IMR-90 (cell line): ENCODE data around the gene HENMT1. TPM values are rescaled to one million over a fixed set of nuclear protein-coding genes. Genes with fewer than 3 reads are reported as not detected.

Experiments used
- ATAC-seq: fragments of 200-7000 bp; cut with Tn5 transposase; 2 replicates; pipeline ENCODE4 v1.9.1; 2020; ENCODE audit warnings: low read depth, mild to moderate bottlenecking, moderate library complexity
- BruUV-seq: library from RNA; stranded (reverse); fragments of 400-500 nt; replicated peaks from 2 replicates; lab custom pipeline; 2021; lab: Mats Ljungman, UMichigan
- CTCF ChIA-PET: fragments of 300-600 bp; formaldehyde crosslinking; extraction: SDS; loops from one replicate; lab custom pipeline; 2021; ENCODE audit warnings: antibody characterized with exemption; lab: Yijun Ruan, JAX
- POLR2A ChIA-PET: fragments of 300-600 bp; sonication (Branson Sonifier 250); formaldehyde crosslinking; loops from one replicate; lab custom pipeline; 2022; ENCODE audit warnings: antibody characterized with exemption; ENCODE audit not compliant: unreplicated experiment; lab: Charles Lee
- DNase-seq: peaks from one replicate; pipeline ENCODE4 v3.0.0; 2013
- H2AFZ ChIP-seq: replicated peaks from 2 replicates; pipeline ENCODE3; 2013; ENCODE audit warnings: low read length, mild to moderate bottlenecking; ENCODE audit not compliant: poor library complexity
- H2AK5ac ChIP-seq: 2 replicates; pipeline ENCODE4 v1.6.1; 2013; ENCODE audit warnings: low read depth, low read length, inconsistent platforms
- H2AK9ac ChIP-seq: replicated peaks from 2 replicates; pipeline ENCODE3; 2013; ENCODE audit warnings: mild to moderate bottlenecking, low read depth, low read length, moderate library complexity; ENCODE audit not compliant: poor library complexity
- H2BK120ac ChIP-seq: 2 replicates; pipeline ENCODE4 v1.6.1; 2013; ENCODE audit warnings: low read depth, low read length, inconsistent platforms
- H2BK15ac ChIP-seq: 3 replicates; pipeline ENCODE4 v1.6.1; 2013; ENCODE audit warnings: low read depth, low read length, inconsistent platforms
- H2BK20ac ChIP-seq: 2 replicates; pipeline ENCODE4 v1.6.1; 2013; ENCODE audit warnings: low read depth, mild to moderate bottlenecking, inconsistent platforms, low read length, moderate library complexity
- H2BK5ac ChIP-seq: 2 replicates; pipeline ENCODE4 v1.6.1; 2013; ENCODE audit warnings: mild to moderate bottlenecking, low read depth, low read length, inconsistent platforms; ENCODE audit not compliant: poor library complexity, severe bottlenecking
- H3K14ac ChIP-seq: replicated peaks from 2 replicates; pipeline ENCODE4 v1.6.1; 2013; ENCODE audit warnings: low read depth, low read length, inconsistent platforms
- H3K18ac ChIP-seq: 2 replicates; pipeline ENCODE4 v1.6.1; 2013; ENCODE audit warnings: low read depth, low read length, control low read depth
- H3K23ac ChIP-seq: 2 replicates; pipeline ENCODE4 v1.6.1; 2013; ENCODE audit warnings: low read depth, low read length, inconsistent platforms
- H3K27ac ChIP-seq: 2 replicates; pipeline ENCODE4 v1.5.1; 2013; ENCODE audit warnings: mild to moderate bottlenecking, control low read depth, low read length; ENCODE audit not compliant: insufficient read depth
- H3K27me3 ChIP-seq: 2 replicates; pipeline ENCODE4 v1.6.1; 2013; ENCODE audit warnings: low read length; ENCODE audit not compliant: control insufficient read depth, insufficient read depth
- H3K36me3 ChIP-seq: 2 replicates; pipeline ENCODE4 v1.6.1; 2013; ENCODE audit warnings: low read length, mixed read lengths; ENCODE audit not compliant: control insufficient read depth, insufficient read depth
- H3K4ac ChIP-seq: 2 replicates; pipeline ENCODE4 v1.6.1; 2013; ENCODE audit warnings: low read depth, low read length, inconsistent platforms
- H3K4me1 ChIP-seq: 2 replicates; pipeline ENCODE4 v1.6.1; 2013; ENCODE audit warnings: low read length, mixed read lengths; ENCODE audit not compliant: control insufficient read depth, insufficient read depth
- H3K4me2 ChIP-seq: 2 replicates; pipeline ENCODE4 v1.6.1; 2013; ENCODE audit warnings: low read depth, mild to moderate bottlenecking, control low read depth, low read length, moderate library complexity
- H3K4me3 ChIP-seq: 2 replicates; pipeline ENCODE4 v1.5.1; 2013; ENCODE audit warnings: low read depth, mild to moderate bottlenecking, control low read depth, low read length, moderate library complexity; ENCODE audit not compliant: insufficient read depth
- H3K56ac ChIP-seq: 2 replicates; pipeline ENCODE4 v1.6.1; 2013; ENCODE audit warnings: low read length, inconsistent platforms; ENCODE audit not compliant: insufficient read depth; ENCODE audit errors: extremely low read depth
- H3K79me1 ChIP-seq, 2 experiments: 2 replicates each; pipeline ENCODE4 v1.6.1; 2013; ENCODE audit warnings: low read length in 2 of 2, inconsistent platforms in 1 of 2, low read depth in 1 of 2
- H3K9ac ChIP-seq: 2 replicates; pipeline ENCODE4 v1.6.1; 2013; ENCODE audit warnings: low read depth, low read length, control low read depth
- H3K9me1 ChIP-seq: 2 replicates; pipeline ENCODE4 v1.6.1; 2013; ENCODE audit warnings: low read length, inconsistent platforms; ENCODE audit not compliant: insufficient read depth
- H3K9me3 ChIP-seq: 2 replicates; pipeline ENCODE4 v1.6.1; 2013; ENCODE audit warnings: low read length; ENCODE audit not compliant: control insufficient read depth, insufficient read depth
- H4K20me1 ChIP-seq: 2 replicates; pipeline ENCODE4 v1.6.1; 2013; ENCODE audit warnings: low read length, inconsistent platforms; ENCODE audit not compliant: insufficient read depth
- H4K5ac ChIP-seq: 2 replicates; pipeline ENCODE4 v1.6.1; 2013; ENCODE audit warnings: mild to moderate bottlenecking, low read depth, low read length, control low read depth
- H4K8ac ChIP-seq, 2 experiments: 2 replicates each; pipeline ENCODE4 v1.6.1; 2013; ENCODE audit warnings: low read depth in 2 of 2, low read length in 2 of 2, control low read depth in 1 of 2, inconsistent platforms in 1 of 2
- H4K91ac ChIP-seq: 2 replicates; pipeline ENCODE4 v1.6.1; 2013; ENCODE audit warnings: low read depth, low read length, inconsistent platforms; ENCODE audit not compliant: insufficient read depth
- BHLHE40 ChIP-seq: fragments of 150-350 bp; IDR thresholded peaks from 2 replicates; pipeline ENCODE4 v1.6.1; 2016; ENCODE audit warnings: mild to moderate bottlenecking, low read depth, low read length
- CEBPB ChIP-seq: IDR thresholded peaks from 2 replicates; pipeline ENCODE4 v1.6.1; 2012; ENCODE audit warnings: low read depth, low read length, improper control_type of control experiment
- CHD1 ChIP-seq: IDR thresholded peaks from 2 replicates; pipeline ENCODE4 v1.6.1; 2012; ENCODE audit warnings: low read depth, low read length, improper control_type of control experiment
- FOS ChIP-seq: fragments of 150-350 bp; IDR thresholded peaks from 2 replicates; pipeline ENCODE4 v1.6.1; 2016; ENCODE audit warnings: low read depth, low read length
- MAFK ChIP-seq: IDR thresholded peaks from 2 replicates; pipeline ENCODE4 v1.6.1; 2012; ENCODE audit warnings: low read depth, low read length, improper control_type of control experiment
- MAZ ChIP-seq: IDR thresholded peaks from 2 replicates; pipeline ENCODE4 v1.6.1; 2012; ENCODE audit warnings: low read depth, mild to moderate bottlenecking, low read length, improper control_type of control experiment, moderate library complexity, borderline replicate concordance
- MXI1 ChIP-seq: IDR thresholded peaks from 2 replicates; pipeline ENCODE4 v1.6.1; 2012; ENCODE audit warnings: low read depth, mild to moderate bottlenecking, low read length, moderate library complexity, borderline replicate concordance
- POLR2A ChIP-seq: IDR thresholded peaks from 2 replicates; pipeline ENCODE4 v1.6.1; 2012; ENCODE audit warnings: mild to moderate bottlenecking, low read depth, low read length
- RAD21 ChIP-seq: IDR thresholded peaks from 2 replicates; pipeline ENCODE4 v1.6.1; 2012; ENCODE audit warnings: low read length, improper control_type of control experiment
- RCOR1 ChIP-seq: IDR thresholded peaks from 2 replicates; pipeline ENCODE4 v1.6.1; 2012; ENCODE audit warnings: mild to moderate bottlenecking, low read length, improper control_type of control experiment; ENCODE audit not compliant: insufficient replicate concordance
- RFX5 ChIP-seq: IDR thresholded peaks from 2 replicates; pipeline ENCODE4 v1.8.0; 2012; ENCODE audit warnings: low read depth, mild to moderate bottlenecking, low read length, moderate library complexity
- SMC3 ChIP-seq: fragments of 150-350 bp; IDR thresholded peaks from 2 replicates; pipeline ENCODE4 v1.6.1; 2016; ENCODE audit warnings: low read depth, mild to moderate bottlenecking, antibody characterized with exemption, low read length, moderate library complexity
- WGBS, 2 experiments: methylation state at CpG; one replicate each; pipeline versions ENCODE4 v1.1.5 to v1.1.7; 2013; ENCODE audit warnings: missing lambda C conversion rate in 2 of 2; ENCODE audit not compliant: insufficient read length in 1 of 2; ENCODE audit errors: extremely low coverage in 2 of 2; 5-methylcytosine and 5-hydroxymethylcytosine counted together
- dilution Hi-C: fragments of 300-500 bp; cut with HindIII; formaldehyde crosslinking; loops from one replicate; pipeline ENCODE4 v1.14.3; 2018; ENCODE audit warnings: low sequenced_read_pairs; ENCODE audit not compliant: unreplicated experiment
- in situ Hi-C: fragments of 300-500 bp; cut with MboI; formaldehyde crosslinking; loops from 3 replicates; pipeline ENCODE4 v1.14.3; 2019; ENCODE audit warnings: low sequenced_read_pairs, inconsistent platforms, mixed read lengths
- intact Hi-C: fragments of 100-400 bp; cut with micrococcal nuclease; formaldehyde crosslinking; loops from 2 replicates; pipeline ENCODE4 v1.10.0; 2022
- polyA plus RNA-seq, 3 experiments: library from polyadenylated mRNA; depleted of rRNA; stranded (reverse); fragments of >200 nt; gene quantifications; 2 replicates each; pipeline ENCODE4 v1.2.3, GENCODE V29; 2012; ENCODE audit warnings: low replicate concordance in 1 of 3
- total RNA-seq: library from RNA; depleted of rRNA; stranded (reverse); fragments of >200 nt; gene quantifications from 2 replicates; pipeline ENCODE4 v1.2.3, GENCODE V29; 2012
- TF ChIP-seq, protein P1 (sequence below): conservative IDR thresholded peaks from 2 replicates; pipeline ENCODE4 v1.5.1; 2012; ENCODE audit warnings: mild to moderate bottlenecking, low read depth, low read length, improper control_type of control experiment
- TF ChIP-seq, protein P2 (sequence below): fragments of 150-350 bp; IDR thresholded peaks from 2 replicates; pipeline ENCODE4 v1.6.1; 2016; ENCODE audit warnings: low read depth, mild to moderate bottlenecking, low read length, moderate library complexity, borderline replicate concordance

Gene HENMT1
- total and polyA plus RNA-seq, 2 of the 4 experiments (the other 2 are of a cell fraction): 0.54 to 0.67 TPM

DNA sequence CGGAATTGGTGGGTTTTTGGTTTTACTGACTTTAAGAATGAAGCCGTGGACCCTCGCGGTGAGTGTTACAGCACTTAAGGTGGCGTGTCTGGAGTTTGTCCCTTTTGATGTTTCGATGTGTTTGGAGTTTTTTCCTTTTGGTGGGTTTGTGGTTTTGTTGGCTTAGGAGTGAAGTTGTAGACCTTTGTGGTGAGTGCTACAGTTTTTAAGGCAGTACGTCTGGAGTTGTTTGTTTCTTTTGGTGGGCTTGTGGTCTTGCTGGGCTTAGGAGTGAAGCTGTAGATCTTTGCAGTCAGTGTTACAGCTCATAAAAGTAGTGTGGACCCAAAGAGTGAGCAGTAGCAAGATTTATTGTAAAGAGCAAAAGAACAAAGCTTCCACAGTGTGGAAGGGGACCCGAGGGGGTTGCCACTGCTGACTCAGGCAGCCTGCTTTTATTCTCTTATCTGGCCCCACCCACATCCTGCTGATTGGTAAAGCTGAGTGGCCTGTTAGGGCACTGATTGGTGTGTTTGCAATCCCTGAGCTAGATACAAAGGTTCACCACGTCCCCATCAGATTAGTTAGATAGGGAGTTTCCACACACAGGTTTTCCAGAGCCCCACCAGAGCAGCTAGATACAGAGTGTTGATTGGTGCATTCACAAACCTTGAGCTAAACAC, 20.9 kb downstream of the HENMT1 start:
- Histone ChIP-seq H3K27me3 (no peaks in the 10 kb centered on the region), H2AK9ac (no peak overlapping the region), H3K9ac (no peak overlapping the region), H3K4me1 (no peaks in the 10 kb centered on the region), H2BK20ac (no peak overlapping the region), H3K79me1 (no peaks in the 10 kb centered on the region), H3K4ac (no peak overlapping the region), H3K14ac (no peak overlapping the region), H2BK15ac (no peak overlapping the region), H3K56ac (no peak overlapping the region), H2BK120ac (no peak overlapping the region), H3K9me3 (no peaks in the 10 kb centered on the region), H3K27ac (no peak overlapping the region), H4K20me1 (no peaks in the 10 kb centered on the region), H3K4me2 (no peak overlapping the region), H3K9me1 (no peaks in the 10 kb centered on the region), H4K5ac (no peak overlapping the region), H4K91ac (no peak overlapping the region), H2AK5ac (no peak overlapping the region), H3K36me3 (peaks cover 2% of the 10 kb centered on the region), H3K23ac (no peak overlapping the region), H3K4me3 (no peak overlapping the region), H2AFZ (no peak overlapping the region), H3K18ac (no peak overlapping the region), H4K8ac (no peak overlapping the region), H2BK5ac (no peak overlapping the region)
- intact Hi-C loops: loop anchor here (10.0 kb wide), 2 partner anchors 425 to 855 kb away; no protein-coding TSS in a partner anchor
- dilution Hi-C loops: no loop called here
- WGBS, 2 experiments: no CpG with 5 or more reads among the region's 9 CpGs
- CTCF ChIA-PET: no interaction called here
- BruUV-seq: no TSS peak
- in situ Hi-C loops: loop anchor here (5.0 kb wide), 1 partner anchor 133 kb away; no protein-coding TSS in a partner anchor
- ATAC-seq: no peak
- TF ChIP-seq BHLHE40 (no peak), POLR2A (no peak), RAD21 (no peak), SMC3 (no peak), RCOR1 (no peak), MAZ (no peak), RFX5 (no peak), MXI1 (no peak), FOS (no peak), CHD1 (no peak), MAFK (no peak), CEBPB (no peak)
- TF ChIP-seq, protein P1, sequence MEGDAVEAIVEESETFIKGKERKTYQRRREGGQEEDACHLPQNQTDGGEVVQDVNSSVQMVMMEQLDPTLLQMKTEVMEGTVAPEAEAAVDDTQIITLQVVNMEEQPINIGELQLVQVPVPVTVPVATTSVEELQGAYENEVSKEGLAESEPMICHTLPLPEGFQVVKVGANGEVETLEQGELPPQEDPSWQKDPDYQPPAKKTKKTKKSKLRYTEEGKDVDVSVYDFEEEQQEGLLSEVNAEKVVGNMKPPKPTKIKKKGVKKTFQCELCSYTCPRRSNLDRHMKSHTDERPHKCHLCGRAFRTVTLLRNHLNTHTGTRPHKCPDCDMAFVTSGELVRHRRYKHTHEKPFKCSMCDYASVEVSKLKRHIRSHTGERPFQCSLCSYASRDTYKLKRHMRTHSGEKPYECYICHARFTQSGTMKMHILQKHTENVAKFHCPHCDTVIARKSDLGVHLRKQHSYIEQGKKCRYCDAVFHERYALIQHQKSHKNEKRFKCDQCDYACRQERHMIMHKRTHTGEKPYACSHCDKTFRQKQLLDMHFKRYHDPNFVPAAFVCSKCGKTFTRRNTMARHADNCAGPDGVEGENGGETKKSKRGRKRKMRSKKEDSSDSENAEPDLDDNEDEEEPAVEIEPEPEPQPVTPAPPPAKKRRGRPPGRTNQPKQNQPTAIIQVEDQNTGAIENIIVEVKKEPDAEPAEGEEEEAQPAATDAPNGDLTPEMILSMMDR: no peak
- TF ChIP-seq, protein P2, sequence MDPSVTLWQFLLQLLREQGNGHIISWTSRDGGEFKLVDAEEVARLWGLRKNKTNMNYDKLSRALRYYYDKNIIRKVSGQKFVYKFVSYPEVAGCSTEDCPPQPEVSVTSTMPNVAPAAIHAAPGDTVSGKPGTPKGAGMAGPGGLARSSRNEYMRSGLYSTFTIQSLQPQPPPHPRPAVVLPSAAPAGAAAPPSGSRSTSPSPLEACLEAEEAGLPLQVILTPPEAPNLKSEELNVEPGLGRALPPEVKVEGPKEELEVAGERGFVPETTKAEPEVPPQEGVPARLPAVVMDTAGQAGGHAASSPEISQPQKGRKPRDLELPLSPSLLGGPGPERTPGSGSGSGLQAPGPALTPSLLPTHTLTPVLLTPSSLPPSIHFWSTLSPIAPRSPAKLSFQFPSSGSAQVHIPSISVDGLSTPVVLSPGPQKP: no peak
- no peak for DNase-seq
- POLR2A ChIA-PET: no interaction called here
